GM19397 (cell line): Measurements from ENCODE around the gene COL27A1.
"Not testable (repeated sequence)": the region's sequence is repeated elsewhere in the genome, so short reads cannot be mapped to it uniquely, and the experiment has no call there.

Source experiments
- ATAC-seq: cut with Tn5 transposase; IDR thresholded peaks from one replicate; pipeline ENCODE4 v1.9.1; 2021; ENCODE audit warnings: mild to moderate bottlenecking, moderate library complexity; ENCODE audit not compliant: unreplicated experiment

The COL27A1 gene

DNA sequence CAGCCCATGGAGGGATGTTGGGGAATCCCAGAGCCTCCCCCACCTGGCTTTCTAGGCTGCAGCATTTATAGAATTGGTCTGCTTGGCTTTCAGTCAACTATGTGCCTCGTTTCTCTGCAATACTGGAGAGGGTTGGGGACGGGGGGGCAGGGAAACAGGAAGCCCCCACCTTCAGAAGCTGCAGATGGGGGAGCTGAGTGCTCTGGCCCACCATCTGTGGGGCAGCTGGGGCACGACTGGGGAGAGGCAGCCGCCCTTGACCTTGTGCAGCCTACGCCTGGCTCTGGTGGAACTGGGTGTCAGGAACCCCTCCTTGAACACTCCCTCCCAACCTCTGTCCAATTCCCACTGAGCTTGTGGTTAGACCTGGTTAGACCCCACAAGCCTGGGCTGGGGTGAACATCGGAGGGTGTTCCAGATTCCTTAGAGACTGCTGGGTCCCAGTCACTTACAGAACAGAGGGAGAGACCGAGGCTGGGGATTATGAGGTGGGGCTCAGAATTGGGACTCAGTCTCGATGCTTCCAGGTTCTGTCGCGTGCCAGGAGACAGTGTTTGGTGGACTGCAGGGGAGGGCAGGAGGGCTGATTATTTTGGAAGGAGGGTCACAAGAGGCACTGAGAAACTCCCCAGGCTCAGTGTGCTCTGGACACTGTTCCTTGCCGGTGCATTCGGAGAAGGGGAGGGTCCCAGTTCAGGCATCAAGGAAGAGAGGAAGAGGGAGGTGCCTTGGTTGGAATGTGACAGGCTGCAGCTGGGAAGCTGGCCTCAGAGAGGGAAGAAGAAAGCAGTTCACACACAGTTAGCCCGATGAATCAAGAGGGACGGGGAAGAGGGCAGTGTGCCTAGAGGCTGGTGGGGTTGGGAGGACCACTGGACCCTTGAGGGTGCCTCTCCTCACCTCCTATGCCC is 25.6 kb downstream of the COL27A1 start:
- no peak for ATAC-seq

DNA sequence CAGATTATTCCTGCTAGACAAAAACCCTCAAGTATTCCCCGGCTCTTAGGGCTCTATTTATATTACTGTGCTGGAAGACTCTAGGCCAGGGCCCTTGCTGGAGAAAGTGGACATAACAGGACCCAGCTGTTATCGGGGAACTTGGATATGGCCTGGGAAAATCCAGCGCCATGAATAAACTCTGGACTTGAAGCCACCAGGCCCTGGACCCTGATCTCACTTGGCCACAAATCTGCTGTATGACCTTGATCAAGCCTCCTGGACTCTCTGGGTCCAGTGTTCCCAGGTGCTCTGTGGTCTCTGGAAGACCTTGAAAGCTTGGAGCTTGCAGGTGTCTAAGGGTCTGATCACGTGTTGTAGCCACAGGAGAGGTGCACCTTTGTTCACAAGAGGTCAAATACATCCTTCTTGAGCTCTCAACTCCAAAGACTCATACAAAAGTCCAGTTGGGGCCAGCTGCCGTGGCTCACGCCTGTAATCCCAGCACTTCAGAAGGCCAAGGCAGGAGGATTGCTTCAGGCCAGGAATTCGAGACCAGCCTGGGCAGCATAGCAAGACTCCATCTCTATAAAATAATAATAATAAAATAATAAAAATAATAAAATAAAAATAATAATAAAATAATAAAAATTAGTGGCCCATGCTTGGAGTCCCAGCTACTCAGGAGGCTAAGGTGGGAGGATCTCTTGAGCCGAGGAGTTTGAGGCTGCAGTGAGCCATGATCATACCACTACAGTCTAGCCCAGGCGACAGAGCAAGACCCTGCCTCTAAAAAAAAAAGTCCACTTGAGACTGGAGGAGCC is 26.5 kb downstream of the COL27A1 start:
- ATAC-seq, result no peak

DNA sequence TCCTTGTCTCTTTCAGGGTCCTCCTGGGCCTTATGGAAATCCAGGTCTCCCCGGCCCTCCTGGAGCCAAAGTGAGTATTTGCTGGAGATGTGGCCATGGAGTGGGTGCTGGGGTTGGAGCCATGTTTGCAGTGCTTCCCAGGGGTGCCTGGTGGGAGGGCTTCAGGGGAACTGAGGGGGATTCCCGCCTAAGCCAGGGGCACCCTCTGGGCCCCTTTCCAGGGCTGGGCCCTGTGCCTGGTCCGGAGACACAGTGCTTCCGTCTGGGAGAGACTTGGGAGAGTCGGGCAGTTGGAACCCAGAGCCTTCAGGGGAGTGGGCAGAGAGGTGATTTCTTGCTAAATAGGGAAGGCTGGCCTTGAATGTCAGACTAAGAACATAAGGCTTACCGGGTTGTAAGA is 27.7 kb downstream of the COL27A1 start:
- no peak for ATAC-seq

DNA sequence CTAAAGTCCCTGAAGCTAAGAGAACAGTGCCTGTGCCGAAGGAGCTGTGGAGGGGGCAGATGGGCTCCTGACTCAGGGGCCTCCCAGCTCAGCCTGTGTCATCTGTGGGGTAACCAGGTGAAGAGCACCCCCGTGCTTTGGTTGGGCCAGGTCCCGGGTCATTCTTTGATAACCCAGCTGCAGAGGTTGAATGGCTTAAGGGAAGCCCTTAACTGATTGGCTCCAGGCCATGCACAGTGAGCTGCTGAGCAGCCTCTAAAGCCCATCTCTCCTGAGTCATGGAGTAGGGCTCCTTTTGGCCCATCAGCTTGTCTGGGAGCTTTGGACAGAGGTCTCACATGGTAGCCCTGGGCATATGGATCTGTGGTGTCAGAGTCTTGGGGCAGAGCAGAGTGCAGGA is 28.7 kb downstream of the COL27A1 start:
- ATAC-seq, result no peak

DNA sequence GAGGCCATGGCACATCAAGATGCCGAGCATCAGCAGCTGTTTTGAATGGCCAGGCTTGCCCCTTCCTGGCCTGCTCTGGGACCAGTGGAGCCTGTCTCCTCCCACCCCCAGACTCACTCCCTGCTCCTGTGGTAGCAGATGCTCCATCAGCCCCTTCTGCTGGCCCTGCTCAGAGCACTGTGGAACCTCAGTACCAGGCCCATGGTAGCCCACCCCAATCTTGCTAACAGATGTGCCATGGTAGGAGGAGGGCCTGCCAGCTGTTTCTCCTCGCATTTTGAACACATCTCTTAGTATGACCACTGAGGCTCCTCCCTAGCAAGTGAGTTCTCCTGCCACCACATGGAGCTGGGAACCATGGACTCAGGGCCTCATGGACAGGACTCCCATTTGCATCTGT is 29.5 kb downstream of the COL27A1 start:
- ATAC-seq, result no peak

DNA sequence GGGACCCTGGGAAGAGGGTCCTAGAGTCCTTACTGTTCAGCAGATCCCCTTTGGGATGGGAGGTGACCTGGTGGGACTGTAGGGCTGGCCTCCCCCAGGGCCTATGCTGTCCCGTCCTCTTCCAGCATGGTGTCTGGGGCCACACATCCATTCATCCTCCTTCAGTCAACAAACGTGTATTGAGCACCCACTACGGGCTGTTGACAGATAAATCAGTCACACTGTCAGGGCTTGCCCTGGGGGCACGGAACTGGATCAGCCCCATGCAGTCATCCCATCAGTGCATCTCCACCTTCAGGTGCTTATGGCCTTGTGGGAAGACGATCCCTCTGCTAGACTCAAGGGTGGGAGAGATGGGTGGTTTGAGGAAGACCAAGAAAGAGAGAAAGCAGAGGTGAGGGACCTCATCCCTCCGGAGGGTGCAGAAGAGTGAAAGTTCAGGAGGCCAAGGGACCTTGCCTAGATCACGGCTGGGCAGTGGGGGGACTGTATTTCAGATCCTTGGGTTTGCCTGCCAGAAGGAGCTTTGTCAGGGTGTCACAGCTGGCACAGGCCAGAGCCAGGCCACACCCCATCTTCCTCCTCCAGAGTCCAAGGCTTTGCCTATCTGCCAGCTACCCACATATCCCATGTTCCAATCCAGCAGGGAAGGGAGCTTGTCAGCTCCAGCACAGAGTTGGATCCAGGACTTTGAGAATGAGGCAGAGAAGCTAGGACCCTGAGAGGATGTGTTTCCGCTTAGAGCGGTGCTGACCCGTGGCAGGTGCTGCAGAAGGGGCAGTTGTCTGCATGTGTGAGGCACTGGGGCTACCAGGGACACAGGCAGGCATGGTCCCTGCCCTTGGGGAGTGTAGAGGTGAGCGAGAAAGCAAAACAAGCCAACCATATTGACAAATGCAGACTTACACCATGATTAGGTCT is 30.5 kb downstream of the COL27A1 start:
- ATAC-seq, result no peak

DNA sequence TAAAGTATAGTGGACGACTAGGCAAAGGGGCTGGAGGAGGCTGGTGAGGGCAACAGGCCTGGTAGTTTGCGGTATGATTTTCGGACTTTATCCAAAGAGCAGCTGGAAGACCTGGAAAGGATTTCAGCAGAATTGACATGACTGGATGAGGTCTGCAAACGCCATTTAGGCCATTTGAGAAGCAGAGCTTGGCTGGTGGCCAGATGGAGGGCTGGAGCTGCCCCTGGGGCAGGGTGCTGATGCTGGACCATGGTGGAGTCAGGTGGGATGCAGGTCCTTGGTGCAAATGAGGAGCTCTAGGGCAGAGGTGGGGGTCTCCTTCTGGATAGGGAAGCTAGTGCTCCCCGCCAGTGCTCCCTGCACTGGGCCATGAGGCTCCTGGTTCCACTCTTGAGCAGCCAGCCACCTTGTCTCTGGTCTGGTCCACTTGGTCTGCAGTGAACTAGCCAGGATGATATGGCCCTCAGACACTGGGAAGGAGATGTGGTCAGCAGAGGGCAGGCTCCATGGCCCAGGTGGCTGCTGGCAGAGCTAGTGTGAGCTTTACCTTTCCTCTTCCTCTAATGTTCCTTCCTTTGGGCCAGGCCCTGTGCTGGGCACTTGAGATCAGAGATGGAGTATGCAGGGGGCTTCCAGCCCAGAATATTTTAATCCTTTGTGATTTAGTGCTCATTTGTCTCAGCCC is 31.4 kb downstream of the COL27A1 start:
- no peak for ATAC-seq

DNA sequence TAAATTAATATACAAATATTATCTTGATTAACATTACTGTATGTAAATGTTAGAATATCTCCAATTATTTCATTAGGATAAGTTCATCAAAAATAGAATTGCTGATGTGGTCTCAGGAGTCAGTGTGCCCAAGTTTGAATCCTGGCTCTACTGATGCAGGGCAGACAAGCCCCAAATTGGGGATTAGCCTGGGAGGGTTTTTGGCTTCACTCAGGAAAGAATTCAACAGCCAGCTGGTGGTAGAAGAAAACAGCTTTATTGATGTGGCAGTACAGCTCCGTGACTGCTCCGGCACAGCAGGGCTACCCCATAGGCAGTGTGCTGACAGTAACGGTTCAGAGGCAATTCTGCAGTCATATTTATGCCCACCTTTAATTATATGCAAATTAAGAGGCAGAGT is 32.5 kb downstream of the COL27A1 start:
- no peak for ATAC-seq

DNA sequence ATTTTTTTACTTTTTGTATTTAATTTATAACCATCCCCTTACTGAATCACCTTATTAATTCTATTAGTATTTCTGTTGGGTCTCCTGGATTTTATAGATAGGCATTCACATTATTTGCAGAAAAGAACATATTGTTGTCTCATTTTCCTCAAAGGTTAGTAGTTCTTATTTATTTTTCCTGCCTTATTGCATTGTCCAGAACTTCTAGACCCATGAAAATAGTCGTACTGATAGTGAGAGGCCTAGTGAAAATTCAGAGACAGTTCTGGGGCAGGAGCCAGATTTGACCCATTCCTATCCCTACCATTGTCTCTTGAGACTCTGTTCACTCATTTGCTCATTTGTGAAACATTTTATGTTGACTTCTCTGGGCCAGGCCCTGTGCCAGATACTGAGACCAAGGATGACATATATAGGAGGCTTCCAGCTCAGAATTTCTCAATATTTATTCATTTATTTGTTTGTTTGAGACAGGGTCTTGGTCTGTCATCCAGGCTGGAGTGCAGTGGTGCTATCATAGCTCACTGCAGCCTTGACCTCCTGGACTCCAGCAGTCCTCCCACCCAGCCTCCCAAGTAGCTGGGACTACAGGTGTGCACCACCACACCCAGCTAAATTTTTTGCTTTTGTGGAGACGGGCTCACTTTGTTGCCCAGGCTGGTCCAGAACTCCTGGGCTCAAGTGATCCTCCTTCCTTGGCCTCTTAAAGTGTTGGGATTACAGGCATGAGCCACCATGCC is 34.7 kb downstream of the COL27A1 start:
- no peak for ATAC-seq

DNA sequence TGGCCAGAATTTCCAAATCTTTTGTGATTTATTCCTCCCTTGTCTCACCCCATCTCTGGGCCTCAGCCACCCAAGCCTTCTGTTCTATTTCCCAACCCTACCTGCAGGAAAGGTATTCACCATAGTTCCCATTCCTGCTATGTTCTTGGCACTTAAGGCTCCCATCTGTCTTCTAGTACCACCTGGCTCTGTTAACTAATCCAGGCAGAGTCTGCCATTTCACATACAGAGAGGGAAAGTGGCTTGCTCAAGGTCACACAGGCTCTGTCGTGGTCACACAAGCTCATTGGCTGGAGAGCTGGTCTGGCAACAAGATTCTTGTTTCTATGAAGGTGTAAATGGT is 35.2 kb downstream of the COL27A1 start:
- ATAC-seq, result no peak

DNA sequence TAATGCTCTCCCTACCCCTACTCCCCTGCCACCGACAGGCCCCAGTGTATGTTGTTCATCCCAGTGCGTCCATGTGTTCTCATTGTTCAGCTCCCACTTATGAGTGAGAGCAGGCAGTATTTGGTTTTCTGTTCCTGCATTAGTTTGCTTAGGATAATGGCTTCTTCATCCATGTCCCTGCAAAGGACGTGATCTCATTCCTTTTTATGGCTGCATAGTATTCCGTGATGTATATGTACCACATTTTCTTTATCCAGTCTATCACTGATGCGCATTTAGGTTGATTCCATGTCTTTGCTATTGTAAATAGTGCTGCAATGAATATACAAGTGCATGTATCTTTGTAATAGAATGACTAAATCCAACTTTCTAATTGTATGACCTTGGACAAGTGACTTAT is 36.1 kb downstream of the COL27A1 start:
- ATAC-seq, result not testable (repeated sequence)

DNA sequence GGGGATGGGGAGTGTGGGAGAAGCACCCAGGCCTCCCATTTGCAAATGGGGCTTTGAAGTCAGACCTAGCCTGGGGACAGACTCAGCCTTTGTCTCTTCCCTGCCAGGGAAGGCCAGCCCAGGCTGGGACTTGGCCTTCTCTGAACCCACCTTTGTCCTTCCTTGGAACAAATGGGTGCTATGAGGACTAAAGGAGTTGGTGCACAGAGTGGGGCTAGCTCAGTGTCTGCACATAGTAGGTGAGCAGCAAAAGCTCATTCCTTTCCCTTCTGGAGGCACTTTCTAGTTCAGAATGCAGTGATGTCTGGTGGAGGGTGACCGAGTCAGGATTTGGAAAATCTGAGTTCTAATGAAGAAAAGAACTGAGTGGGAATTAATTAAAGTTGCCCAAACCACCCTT is 37.2 kb downstream of the COL27A1 start:
- ATAC-seq, result no peak

DNA sequence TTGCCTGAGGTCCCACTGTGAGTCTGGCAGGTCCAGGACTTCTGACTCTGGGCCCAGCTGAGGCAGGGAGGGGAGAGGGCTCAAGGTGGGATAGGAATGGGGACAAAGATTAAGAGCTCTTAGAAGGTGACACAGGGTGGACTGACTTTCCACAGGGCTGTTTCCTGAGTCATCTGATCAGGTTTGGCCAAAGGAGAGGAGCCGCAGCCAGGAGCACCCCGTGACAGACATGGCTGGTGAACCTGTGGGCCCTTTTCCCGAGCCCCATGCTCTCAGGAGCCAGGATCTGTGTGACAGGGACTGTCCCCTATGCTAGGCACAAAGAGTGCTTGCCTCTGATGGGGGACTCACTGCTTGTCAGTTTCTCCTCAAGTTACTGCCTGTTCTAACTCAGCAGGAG is 37.8 kb downstream of the COL27A1 start:
- no peak for ATAC-seq

DNA sequence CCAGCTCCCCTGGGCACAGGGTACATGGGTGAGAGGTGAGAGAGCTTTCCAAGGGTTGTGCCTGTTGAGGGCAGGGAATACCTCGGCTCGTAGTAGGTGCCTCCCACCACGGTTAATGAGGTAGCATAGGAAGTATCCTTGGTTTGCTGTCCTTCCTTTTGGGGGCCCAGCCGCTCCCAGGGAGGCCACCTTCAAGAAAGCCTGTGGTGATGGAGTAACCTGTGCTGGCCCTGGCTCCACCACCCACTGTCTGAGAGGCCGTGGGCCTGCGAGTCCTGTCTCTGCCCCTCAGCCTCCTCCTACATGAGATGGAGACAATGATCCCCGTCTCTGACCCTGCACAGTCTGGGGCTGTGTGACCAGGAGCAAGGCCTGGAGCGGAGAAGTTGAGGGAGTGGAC is 40.8 kb downstream of the COL27A1 start:
- no peak for ATAC-seq

DNA sequence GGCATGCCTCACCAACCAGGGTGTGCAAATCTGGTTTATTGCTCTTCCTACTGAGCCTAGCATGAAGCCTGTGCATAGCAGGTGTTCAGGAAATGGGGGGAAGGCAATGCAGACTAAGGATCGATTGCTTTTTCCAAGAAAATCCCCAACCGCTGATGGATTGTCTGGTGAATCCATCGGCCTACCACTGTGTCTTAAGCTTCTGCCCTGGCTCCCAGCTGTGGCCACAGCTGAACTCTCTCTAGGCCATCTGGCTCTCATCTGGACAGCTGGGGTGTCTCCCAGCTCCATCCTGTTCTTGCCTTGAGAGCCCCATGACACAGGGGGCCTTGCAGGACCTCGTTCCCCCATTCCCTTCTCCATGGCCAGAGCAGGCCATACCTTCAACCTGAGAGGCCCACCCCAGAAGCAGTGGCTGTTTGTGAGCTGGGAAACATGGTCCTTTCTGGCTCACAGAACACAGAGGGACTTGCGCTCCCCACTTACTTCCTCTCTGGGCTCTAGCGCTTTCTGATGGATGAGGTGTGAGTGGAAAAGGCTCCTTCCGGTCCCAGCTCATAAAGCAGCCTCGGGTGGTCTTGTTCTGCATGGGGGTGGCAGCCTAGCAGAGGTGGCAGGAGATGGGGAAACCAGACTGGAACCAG is 41.8 kb downstream of the COL27A1 start:
- no peak for ATAC-seq

DNA sequence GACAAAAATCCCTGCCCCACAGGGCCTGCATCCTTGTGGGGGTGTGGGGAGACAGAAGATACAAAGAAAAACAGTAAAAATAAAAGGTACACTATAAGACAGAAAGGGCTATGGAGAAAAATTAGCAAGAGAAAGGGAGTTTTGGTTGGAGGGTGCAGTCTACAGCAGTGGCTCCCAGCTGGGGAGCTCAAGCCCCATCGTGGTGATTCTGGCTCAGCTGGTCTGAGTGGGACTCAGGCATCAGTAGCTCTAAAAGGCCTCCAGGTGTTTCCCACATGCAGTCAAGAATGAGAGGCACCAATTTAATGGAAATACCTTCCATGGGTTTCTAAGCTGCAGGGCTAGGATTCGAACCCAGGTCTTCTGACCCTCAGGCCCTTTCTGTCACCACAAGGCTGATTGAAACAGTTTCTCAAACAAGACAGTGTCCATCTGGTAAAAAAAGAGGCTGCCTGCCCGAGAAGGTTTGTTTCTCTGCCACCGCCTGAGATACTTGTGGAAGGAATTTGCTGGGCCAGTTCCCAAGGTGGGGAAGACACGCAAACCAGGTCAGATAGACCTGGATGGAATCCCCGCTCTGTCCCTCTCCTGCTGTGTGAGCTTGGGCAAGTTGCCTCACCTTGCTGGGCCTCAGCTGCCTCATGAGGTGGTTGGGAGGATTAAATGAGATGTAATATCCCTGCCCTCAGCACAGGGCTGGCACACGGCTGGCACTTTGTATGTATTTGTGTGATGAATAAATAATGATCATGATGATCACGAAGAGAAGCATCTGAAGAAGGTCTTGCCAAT is 43.1 kb downstream of the COL27A1 start:
- no peak for ATAC-seq

DNA sequence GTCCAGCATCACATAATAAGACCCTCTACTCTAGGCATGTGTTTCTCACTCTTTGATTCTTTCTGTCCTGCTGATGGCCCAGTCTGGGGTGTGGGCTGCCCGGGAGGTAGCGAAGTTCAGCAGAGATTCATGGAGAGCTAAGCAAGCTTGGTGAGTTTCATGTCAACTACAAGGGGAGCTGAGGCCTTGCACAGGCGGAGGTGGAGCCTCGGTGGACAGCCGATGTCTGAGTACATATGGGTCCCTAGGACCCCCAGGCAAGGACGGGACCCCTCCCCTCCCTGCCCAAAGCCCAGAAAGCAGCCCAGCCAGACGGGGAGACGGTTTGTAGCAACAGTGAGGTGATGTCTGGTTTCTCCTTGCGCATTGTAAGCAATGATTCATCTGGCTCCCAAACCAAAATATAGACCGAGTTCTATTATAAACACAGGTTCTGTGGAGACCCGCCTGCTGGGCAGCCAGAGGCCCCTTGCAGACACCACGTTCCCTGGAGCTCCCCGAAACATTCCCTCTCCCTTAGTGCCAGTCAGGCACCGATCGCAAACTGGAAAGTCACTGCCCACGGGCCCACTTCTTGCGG is 45.5 kb downstream of the COL27A1 start:
- ATAC-seq, result no peak

DNA sequence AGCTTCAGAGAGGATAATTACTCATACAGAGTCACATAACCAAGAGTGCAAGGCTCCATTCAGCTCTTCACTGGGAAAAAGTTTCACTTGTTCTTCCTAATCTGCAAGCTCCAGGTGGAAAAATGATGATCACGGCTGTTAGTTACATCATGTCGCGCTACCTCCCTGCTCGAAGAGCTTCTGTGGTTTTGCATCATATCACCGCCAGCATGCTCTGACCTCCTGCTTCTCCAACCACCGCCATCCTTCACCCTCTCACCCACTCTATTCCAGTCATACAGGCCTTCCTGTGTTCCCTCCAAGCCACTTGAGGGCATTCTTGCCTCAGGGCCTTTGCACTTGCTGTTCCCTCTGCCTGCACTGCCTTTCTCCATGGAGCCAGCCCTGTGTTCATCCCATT is 47.1 kb downstream of the COL27A1 start:
- no peak for ATAC-seq
